NK-92 treated with Interleukin-12 subunit alpha and Interleukin-12 subunit beta, amount 100 ng/mL, for 24 hours (cell line): Measurements from ENCODE around the gene GALNT2.

Experiments
- DNase-seq: peaks from one replicate; lab custom pipeline; 2025; lab: John Stamatoyannopoulos, UW

GALNT2 gene

GRCh38 chr1:230146709-230147108 lies 79.7 kb downstream of the GALNT2 start:
- no peak for DNase-seq

DNA sequence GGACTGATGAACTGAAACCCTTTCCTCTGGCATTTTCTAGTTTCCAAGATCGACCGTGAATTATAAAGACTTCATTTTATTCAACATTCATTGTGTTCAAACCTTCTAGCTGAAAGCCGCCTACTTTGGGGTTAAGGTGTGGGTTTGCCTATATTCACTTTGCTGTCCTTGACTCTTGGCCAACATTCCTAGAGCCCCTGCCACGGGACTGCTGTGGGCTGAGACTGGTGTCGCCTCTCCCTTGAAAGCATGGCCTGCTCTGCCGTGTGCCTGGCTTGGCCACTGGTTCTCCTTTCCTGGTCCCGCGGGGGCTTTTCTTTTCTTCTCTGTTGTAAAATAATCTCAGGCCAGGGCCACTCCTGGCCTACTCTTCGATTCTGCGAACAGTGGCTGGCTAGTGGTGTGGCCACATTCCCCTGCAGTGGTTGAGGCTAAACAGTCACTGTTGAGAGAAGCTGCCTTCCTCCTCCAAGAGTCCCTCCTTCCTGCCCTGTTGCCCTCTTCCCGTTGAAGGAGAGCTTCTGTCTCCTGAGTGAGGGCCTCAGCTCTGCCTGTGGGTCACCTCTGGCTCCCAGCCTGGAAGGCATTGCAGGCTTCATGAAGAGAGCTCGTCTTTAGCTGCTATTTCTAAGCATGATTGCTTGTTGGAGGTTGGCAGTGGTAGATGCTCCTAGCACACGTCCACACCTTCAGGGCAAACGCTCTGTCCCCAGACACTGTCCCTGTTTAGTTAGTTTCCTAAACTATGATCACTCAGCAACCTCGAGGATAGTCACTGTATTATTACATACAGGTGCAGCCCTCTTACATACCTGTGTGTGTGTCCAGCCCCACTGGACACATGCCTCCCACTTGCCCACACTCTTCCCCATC lies 80.5 kb downstream of the GALNT2 start:
- no peak for DNase-seq

DNA sequence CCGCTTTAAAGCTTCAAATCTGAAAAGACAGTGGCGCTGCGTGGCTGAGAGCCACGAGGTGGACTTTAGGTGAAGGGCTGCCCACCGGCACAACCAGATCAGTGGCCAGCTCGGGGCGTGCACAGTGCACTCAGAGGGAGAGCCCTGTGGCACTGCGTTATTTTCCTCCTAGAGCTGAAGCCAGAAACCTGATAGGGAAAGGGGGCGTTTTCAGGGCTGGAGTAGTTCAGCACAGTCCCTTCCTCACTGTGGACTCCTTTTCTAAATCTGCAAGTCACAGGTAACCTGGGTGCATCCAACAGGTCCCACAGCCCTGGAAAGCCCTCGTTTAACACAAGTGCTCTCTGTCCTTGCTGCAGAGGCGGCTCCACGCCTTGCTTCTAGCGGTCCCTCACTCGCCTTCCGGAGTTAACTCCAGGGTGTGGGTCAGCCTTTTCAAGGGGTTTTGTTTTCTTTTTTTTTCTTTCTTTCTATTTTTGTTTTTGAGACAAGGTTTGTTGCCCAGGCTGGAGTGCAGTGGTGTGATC lies 81.2 kb downstream of the GALNT2 start:
- DNase-seq = no peak

- no peak for DNase-seq
Measured at GRCh38 chr1:230148768-230149469, 81.9 kb downstream of the GALNT2 start.

- no peak for DNase-seq
Measured at GRCh38 chr1:230149751-230150584, 82.9 kb downstream of the GALNT2 start.

GRCh38 chr1:230150615-230151014 lies 83.6 kb downstream of the GALNT2 start:
- DNase-seq = no peak

GRCh38 chr1:230151924-230152468 lies 85.0 kb downstream of the GALNT2 start:
- DNase-seq = no peak

DNA sequence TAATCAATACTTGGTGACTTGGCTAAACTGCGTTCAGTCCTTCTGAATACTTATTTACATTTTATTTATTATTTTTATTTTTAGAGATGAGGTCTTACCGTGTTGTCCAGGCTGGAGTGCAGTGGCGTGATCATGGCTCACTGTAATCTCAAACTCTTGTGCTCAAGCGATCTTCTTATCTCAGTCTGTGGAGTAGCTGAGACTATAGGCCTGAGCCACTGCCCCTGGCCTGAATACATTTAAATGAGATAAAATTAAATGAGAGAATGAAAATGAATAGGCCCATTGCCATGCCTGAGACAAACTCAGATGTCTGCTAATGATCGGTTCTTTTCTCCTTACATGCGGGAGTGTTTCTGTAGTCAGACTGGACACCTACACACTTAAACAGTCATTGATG lies 86.0 kb downstream of the GALNT2 start:
- DNase-seq = no peak

- no peak for DNase-seq
Measured at GRCh38 chr1:230153641-230154296, 86.7 kb downstream of the GALNT2 start.

- no peak for DNase-seq
Measured at GRCh38 chr1:230155021-230155420, 88.0 kb downstream of the GALNT2 start.

DNA sequence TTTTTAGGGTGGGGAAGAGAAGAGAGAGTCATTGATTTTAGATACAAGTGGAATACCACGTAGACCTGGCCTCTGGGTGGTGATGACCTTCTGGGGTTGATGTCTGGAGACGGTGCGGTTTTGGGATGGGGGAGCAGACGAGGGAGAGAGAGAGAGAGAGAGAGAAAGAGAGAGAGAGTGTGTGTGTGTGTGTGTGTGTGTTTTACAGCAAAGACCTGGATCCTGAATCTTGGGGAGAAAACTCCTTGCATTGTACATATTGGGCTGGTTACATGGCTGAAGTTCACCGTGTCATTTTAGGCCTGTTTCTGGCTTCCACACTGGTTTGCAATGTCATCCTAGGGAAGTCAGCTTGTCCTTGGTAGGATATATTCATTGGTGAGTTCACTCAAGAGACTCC lies 89.0 kb downstream of the GALNT2 start:
- no peak for DNase-seq

GRCh38 chr1:230156536-230156935 lies 89.5 kb downstream of the GALNT2 start:
- no peak for DNase-seq

- DNase-seq = no peak
Measured at GRCh38 chr1:230157420-230158390, 90.7 kb downstream of the GALNT2 start.

DNA sequence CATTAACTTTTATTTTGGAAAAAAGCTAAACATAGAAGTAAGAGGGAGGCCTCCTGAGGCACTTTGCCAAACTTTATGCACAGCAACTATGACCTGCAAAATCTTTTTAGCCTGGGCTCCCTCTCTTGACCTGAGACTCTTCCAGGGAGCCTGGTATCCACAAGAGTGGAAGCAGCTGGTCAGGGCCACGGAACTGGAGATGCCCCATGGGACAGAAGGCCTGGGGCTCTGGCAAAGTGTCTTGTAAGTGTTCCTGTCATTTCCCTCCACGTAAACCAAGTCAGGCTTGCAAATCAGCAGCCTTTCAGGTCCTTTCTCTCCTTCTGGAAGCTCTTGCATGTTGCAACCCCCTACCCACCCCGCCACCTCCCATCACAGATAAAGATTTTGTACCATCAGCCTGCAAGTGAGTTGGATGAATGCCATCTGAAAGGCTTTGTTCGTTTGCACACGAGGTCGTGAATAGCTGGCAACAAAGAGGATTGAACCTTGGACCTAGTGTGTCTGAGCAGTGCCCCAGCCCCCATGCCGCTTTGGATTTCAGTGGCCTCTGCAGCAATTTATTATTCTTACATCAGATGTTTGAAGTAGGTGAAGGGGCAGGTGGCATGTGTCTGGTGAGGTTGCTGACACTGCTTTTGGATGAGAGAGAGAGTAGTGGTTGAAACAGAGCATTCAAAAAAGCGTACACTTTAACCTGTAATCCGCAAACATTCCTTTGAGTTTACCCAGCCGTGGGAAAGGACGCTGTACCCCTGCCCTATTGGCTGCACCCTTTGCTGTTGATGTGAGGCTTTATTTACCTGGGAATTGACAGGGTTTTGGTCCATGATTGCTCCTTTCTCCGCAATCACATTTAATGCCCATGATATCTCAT lies 91.6 kb downstream of the GALNT2 start:
- no peak for DNase-seq

- no peak for DNase-seq
Measured at GRCh38 chr1:230159580-230159979, 92.5 kb downstream of the GALNT2 start.

DNA sequence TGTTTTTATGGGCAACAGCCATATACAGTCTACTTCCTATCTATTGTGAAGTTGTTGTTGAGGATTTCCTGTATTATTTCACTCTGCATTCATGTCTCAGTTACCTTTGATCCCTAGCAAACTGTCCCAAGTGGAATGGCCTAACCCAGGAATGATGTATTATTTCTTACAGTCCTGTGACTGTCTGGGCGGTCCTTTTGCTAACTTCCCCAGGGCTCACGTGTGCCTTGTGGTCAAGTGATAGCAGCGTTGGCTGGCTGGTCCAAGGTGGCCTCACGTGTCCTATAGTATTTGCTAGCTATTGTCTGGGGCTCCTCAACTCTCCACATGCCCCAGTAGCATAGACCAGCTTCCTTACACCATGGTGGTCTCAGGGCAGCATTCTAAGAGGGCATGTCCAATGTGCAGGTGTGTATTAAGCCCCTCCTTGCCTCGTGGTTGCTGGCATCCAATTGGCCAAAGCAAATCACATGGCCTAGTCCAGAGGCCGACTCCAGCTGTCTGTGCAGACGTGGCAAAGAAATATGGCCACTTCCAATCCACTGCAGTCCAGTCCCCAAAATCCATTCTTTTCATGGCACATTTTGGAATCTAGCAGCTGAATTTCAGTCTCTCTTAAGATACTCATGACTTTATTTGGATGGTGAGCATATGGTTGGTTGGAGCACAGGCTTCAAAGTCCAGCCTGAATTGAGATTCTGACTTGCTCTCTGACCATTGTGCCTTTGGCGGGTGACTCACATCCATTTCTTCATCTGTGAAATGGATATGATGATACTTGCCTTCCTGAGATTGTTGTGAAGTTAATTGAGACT lies 94.1 kb downstream of the GALNT2 start:
- no peak for DNase-seq

GRCh38 chr1:230163205-230163604 lies 96.2 kb downstream of the GALNT2 start:
- no peak for DNase-seq

DNA sequence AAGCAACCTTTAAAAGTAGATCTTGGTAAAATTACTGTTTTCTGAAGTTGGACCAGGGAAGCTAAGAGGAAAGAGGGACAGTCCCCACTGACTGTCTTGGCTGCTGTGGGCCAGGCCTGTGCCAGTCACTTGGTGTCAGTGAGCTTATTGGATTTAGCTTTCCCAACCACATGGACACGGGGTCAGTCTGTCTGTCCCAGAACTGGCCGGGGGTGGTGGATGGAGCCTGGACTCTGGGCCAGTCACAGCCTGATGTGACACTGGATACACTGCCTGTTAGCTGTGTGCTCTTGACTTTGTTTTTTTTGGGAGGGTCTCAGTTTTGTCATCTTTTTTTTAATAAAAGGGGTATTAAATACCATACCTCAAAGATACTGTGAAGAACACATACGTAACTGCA lies 96.7 kb downstream of the GALNT2 start:
- DNase-seq = no peak
